ENCODE measurements around the gene TAS2R40. TPM values are rescaled to one million over a fixed set of nuclear protein-coding genes. Genes with fewer than 3 reads are reported as not detected.

The TAS2R40 gene
- total and polyA plus RNA-seq, 2 donors (not counting 3 experiments of a cell fraction or from before 2014, with no cell fraction given), result not detected

DNA sequence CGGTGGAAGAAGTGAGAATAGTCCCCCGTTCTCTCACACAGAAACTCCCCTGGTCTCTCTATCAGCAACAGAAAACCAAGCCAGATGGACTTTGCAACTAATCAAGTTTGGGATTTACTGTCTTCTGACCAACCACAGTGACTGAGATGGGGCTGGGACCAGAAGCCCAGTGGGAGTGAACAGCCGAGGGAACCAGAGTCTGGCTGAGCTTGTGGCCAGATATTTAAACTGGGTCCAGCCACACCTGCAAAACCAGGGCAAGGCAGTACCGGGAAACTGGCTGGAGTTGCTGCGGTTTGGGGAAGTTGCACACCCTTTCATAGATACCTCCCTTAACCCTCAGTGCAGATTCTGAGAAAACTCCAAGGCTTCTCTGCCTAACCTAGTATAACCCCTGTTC, 47.4 kb downstream of the TAS2R40 start:
- intact Hi-C loops (cut with micrococcal nuclease) (no loop called here), dilution Hi-C loops (cut with MboI; ENCODE audit: extremely low pct_ligation_motif_present, low sequenced_read_pairs) (no loop called here)
- Histone ChIP-seq H3K27me3 (ENCODE audit: control insufficient read depth in 2 of 2, insufficient read depth in 2 of 2, low read length in 2 of 2) (no peaks in the 10 kb centered on the region), H3K4me3 (replicated peaks in 1 of 3; ENCODE audit: insufficient read depth in 1 of 3, low read depth in 1 of 3, low read length in 3 of 3) (no peak overlapping the region), H3K9me3 (replicated peaks; ENCODE audit: control insufficient read depth, insufficient read depth, low read length) (no peaks in the 10 kb centered on the region), H4K20me1 (replicated peaks; ENCODE audit: control insufficient read depth, extremely low read depth, insufficient read depth, low read length) (no peaks in the 10 kb centered on the region), H2AFZ (ENCODE audit: low read depth, low read length) (no peak overlapping the region), H3K27ac (ENCODE audit: insufficient read depth, low read depth, low read length) (no peak overlapping the region), H3K36me3 (ENCODE audit: control insufficient read depth in 2 of 2, extremely low read depth in 1 of 2, insufficient read depth in 2 of 2, low read length in 2 of 2) (peaks cover 10 to 24% of the 10 kb centered on the region in 2 experiments), H3K4me1 (ENCODE audit: control insufficient read depth, extremely low read depth, insufficient read depth, low read length) (peaks cover 4% of the 10 kb centered on the region), H3K4me2 (ENCODE audit: insufficient read depth, low read length) (no peak overlapping the region), H3K9me1 (replicated peaks; ENCODE audit: control insufficient read depth, extremely low read depth, insufficient read depth, low read length) (no peaks in the 10 kb centered on the region), H3K79me2 (ENCODE audit: control insufficient read depth, insufficient read depth, low read length) (peaks cover 2% of the 10 kb centered on the region), H3K9ac (replicated peaks; ENCODE audit: extremely low read depth, insufficient read depth, low read length) (no peak overlapping the region)
- POLR2A ChIA-PET, result no interaction called here
- DNase-seq (ENCODE audit: low read depth, low spot score) (no peak), FAIRE-seq (no peak)
- CTCF ChIA-PET, result no interaction called here
- no TSS peak for BruUV-seq (replicated peaks)
- TF ChIP-seq, protein P1, sequence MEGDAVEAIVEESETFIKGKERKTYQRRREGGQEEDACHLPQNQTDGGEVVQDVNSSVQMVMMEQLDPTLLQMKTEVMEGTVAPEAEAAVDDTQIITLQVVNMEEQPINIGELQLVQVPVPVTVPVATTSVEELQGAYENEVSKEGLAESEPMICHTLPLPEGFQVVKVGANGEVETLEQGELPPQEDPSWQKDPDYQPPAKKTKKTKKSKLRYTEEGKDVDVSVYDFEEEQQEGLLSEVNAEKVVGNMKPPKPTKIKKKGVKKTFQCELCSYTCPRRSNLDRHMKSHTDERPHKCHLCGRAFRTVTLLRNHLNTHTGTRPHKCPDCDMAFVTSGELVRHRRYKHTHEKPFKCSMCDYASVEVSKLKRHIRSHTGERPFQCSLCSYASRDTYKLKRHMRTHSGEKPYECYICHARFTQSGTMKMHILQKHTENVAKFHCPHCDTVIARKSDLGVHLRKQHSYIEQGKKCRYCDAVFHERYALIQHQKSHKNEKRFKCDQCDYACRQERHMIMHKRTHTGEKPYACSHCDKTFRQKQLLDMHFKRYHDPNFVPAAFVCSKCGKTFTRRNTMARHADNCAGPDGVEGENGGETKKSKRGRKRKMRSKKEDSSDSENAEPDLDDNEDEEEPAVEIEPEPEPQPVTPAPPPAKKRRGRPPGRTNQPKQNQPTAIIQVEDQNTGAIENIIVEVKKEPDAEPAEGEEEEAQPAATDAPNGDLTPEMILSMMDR (IDR thresholded peaks at IDR 0.05; ENCODE audit: extremely low read depth in 1 of 2, insufficient read depth in 1 of 2, low read depth in 1 of 2, low read length in 2 of 2), result no peak
- no peak for TF ChIP-seq GATA2 (IDR thresholded peaks at IDR 0.05; ENCODE audit: insufficient read depth, insufficient read length, low read depth, low read length)
- TF ChIP-seq FOS (IDR thresholded peaks at IDR 0.05; ENCODE audit: borderline replicate concordance, insufficient read depth, low read length), result no peak
- no peak for TF ChIP-seq POLR2AphosphoS5 (IDR thresholded peaks at IDR 0.05; ENCODE audit: insufficient read depth, low read depth, low read length)
- TF ChIP-seq JUN (IDR thresholded peaks at IDR 0.05; ENCODE audit: borderline replicate concordance, insufficient read depth, insufficient read length, low read depth), result no peak
- TF ChIP-seq, protein P2, sequence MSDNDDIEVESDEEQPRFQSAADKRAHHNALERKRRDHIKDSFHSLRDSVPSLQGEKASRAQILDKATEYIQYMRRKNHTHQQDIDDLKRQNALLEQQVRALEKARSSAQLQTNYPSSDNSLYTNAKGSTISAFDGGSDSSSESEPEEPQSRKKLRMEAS (IDR thresholded peaks at IDR 0.05; ENCODE audit: insufficient read depth, insufficient read length), result no peak
- no peak for TF ChIP-seq POLR2A (IDR thresholded peaks at IDR 0.05; ENCODE audit: low read depth, low read length)
- no peak for TF ChIP-seq EZH2 (IDR thresholded peaks at IDR 0.05; ENCODE audit: borderline replicate concordance, low read depth, low read length, severe bottlenecking)
- TF ChIP-seq MYC (IDR thresholded peaks at IDR 0.05; ENCODE audit: low read depth, low read length), result no peak

All from endothelial cell of umbilical vein (primary cell).